Measurements from ENCODE around the gene GAS2. TPM values are rescaled to one million over a fixed set of nuclear protein-coding genes. Genes with fewer than 3 reads are reported as not detected.

Gene GAS2
- total RNA-seq, 1 experiment from 2014 or later = 2.8 TPM

DNA sequence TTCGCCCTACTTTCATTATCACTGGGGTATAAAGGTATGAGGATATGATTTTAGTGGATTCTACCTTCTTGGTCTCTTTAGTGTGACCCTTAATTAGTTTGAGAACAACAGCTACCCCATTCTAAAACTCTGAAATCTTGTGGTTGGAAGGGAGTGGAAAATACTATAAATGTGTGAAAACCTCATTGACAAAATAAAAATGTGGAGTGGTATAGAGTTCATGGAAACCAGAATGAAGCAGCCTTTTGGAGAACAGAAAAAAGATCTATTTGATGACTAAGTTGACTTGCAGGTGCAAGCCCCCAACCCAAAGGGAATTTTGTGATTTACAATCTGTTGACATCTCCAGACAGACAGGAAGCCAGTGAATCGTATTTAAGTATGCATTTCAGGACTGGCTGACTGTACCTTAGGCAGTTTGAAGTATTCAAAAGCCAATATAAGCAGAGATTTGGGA lies 75.8 kb downstream of the GAS2 start:
- intact Hi-C loops (cut with micrococcal nuclease; ENCODE audit: unreplicated experiment) = no loop called here
- Histone ChIP-seq H3K36me3 (ENCODE audit: low read depth) (no peaks in the 10 kb centered on the region), H3K27me3 (ENCODE audit: insufficient read depth, low read depth) (no peaks in the 10 kb centered on the region), H4K20me1 (ENCODE audit: insufficient read depth) (no peaks in the 10 kb centered on the region), H3K4me2 (no peak overlapping the region), H3K27ac (no peak overlapping the region), H3K79me2 (ENCODE audit: low read depth) (no peaks in the 10 kb centered on the region), H2AFZ (no peak overlapping the region), H3K4me1 (replicated peaks; ENCODE audit: insufficient read depth) (no peaks in the 10 kb centered on the region), H3K4me3 (no peak overlapping the region), H3K9me2 (ENCODE audit: insufficient read depth) (no peaks in the 10 kb centered on the region), H3K9me3 (ENCODE audit: insufficient read depth, low read depth) (no peaks in the 10 kb centered on the region), H3F3A (ENCODE audit: insufficient read depth, low read depth) (no peaks in the 10 kb centered on the region)
- no peak for DNase-seq
- ChIA-PET POLR2A (ENCODE audit: unreplicated experiment) (no interaction called here), CTCF (no interaction called here)
- TF ChIP-seq, protein P1, sequence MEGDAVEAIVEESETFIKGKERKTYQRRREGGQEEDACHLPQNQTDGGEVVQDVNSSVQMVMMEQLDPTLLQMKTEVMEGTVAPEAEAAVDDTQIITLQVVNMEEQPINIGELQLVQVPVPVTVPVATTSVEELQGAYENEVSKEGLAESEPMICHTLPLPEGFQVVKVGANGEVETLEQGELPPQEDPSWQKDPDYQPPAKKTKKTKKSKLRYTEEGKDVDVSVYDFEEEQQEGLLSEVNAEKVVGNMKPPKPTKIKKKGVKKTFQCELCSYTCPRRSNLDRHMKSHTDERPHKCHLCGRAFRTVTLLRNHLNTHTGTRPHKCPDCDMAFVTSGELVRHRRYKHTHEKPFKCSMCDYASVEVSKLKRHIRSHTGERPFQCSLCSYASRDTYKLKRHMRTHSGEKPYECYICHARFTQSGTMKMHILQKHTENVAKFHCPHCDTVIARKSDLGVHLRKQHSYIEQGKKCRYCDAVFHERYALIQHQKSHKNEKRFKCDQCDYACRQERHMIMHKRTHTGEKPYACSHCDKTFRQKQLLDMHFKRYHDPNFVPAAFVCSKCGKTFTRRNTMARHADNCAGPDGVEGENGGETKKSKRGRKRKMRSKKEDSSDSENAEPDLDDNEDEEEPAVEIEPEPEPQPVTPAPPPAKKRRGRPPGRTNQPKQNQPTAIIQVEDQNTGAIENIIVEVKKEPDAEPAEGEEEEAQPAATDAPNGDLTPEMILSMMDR (conservative IDR thresholded peaks at IDR 0.05) = no peak
- TF ChIP-seq EZH2 (IDR thresholded peaks at IDR 0.05; ENCODE audit: low read depth) = no peak
- BruUV-seq (replicated peaks) = no TSS peak

DNA sequence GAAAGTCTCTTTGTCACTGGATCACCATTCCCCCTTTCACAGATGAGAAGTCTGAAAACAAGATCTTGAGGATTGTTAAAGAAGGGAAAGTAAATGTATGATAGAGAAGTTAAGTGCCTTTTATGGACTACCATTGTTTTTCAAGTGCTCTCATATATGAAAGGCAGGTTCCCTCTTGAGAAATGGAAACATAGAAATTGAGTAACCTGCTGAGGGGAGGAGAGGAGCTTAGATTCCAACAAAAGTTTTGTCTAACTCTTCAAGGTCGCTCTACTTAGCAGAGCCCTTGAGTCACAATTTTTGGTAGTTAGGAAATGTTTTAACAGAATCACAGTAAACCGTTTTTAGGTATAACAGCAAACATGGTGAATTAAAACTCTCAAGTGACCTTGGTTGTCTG lies 83.1 kb downstream of the GAS2 start:
- DNase-seq = no peak

DNA sequence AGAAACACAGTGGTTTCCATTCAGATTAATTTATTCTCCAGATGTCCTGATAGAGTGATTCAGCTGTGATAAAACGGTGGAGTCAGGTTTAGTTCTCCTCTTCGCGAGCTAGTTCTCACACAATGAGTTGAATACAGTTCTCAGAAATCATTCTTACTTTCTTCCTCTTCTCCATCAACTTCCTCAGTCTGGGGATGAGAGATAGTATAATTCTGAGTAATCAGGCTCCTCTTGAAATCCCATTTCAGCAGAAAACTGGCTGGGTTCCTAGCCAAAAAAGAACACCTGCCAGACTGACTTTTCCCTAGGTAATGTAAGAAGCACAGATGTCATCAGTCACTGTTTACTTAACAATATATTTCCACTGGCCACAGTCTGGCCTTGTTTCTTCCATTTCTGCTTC lies 86.5 kb downstream of the GAS2 start:
- no peak overlapping the region for H3K27ac ChIP-seq
- H3K4me2 ChIP-seq = no peak overlapping the region
- no peaks in the 10 kb centered on the region for H3K4me1 ChIP-seq (replicated peaks; ENCODE audit: insufficient read depth)
- H3F3A ChIP-seq (ENCODE audit: insufficient read depth, low read depth) = no peaks in the 10 kb centered on the region
- no peaks in the 10 kb centered on the region for H3K9me2 ChIP-seq (ENCODE audit: insufficient read depth)
- BruUV-seq (replicated peaks) = no TSS peak
- H3K9me3 ChIP-seq (ENCODE audit: insufficient read depth, low read depth) = no peaks in the 10 kb centered on the region
- no peak for TF ChIP-seq EZH2 (IDR thresholded peaks at IDR 0.05; ENCODE audit: low read depth)
- TF ChIP-seq, protein P1 (conservative IDR thresholded peaks at IDR 0.05) = no peak
- no peak overlapping the region for H2AFZ ChIP-seq
- no peak for DNase-seq
- intact Hi-C loops (cut with micrococcal nuclease; ENCODE audit: unreplicated experiment) = no loop called here
- no peaks in the 10 kb centered on the region for H4K20me1 ChIP-seq (ENCODE audit: insufficient read depth)
- no peaks in the 10 kb centered on the region for H3K27me3 ChIP-seq (ENCODE audit: insufficient read depth, low read depth)
- no peaks in the 10 kb centered on the region for H3K79me2 ChIP-seq (ENCODE audit: low read depth)
- CTCF ChIA-PET = no interaction called here
- POLR2A ChIA-PET (ENCODE audit: unreplicated experiment) = no interaction called here
- H3K36me3 ChIP-seq (ENCODE audit: low read depth) = no peaks in the 10 kb centered on the region
- no peak overlapping the region for H3K4me3 ChIP-seq

More for the DNA sequence above, 83.1 kb downstream of the GAS2 start:
- H3K4me2 ChIP-seq = no peak overlapping the region
- no peaks in the 10 kb centered on the region for H3K79me2 ChIP-seq (ENCODE audit: low read depth)
- BruUV-seq (replicated peaks) = no TSS peak
- H3K9me2 ChIP-seq (ENCODE audit: insufficient read depth) = no peaks in the 10 kb centered on the region
- no peak overlapping the region for H3K27ac ChIP-seq
- no peaks in the 10 kb centered on the region for H3K27me3 ChIP-seq (ENCODE audit: insufficient read depth, low read depth)
- H3K4me3 ChIP-seq = no peak overlapping the region
- ChIA-PET POLR2A (ENCODE audit: unreplicated experiment) (no interaction called here), CTCF (no interaction called here)
- intact Hi-C loops (cut with micrococcal nuclease; ENCODE audit: unreplicated experiment) = no loop called here
- no peaks in the 10 kb centered on the region for H3K36me3 ChIP-seq (ENCODE audit: low read depth)
- TF ChIP-seq, protein P1 (conservative IDR thresholded peaks at IDR 0.05) = no peak
- no peak for TF ChIP-seq EZH2 (IDR thresholded peaks at IDR 0.05; ENCODE audit: low read depth)
- no peaks in the 10 kb centered on the region for H3K4me1 ChIP-seq (replicated peaks; ENCODE audit: insufficient read depth)
- H2AFZ ChIP-seq = no peak overlapping the region
- no peaks in the 10 kb centered on the region for H4K20me1 ChIP-seq (ENCODE audit: insufficient read depth)
- H3F3A ChIP-seq (ENCODE audit: insufficient read depth, low read depth) = no peaks in the 10 kb centered on the region
- H3K9me3 ChIP-seq (ENCODE audit: insufficient read depth, low read depth) = no peaks in the 10 kb centered on the region

All from PC-9 (cell line).